B cell (primary cell): ENCODE data around the gene ID3. TPM values are rescaled to one million over a fixed set of nuclear protein-coding genes. Genes with fewer than 3 reads are reported as not detected.
A peak's percentile ranks its signal among the peaks of the same experiment; 100 is the strongest.

Experiments used
- ATAC-seq: fragments of 200-7000 bp; cut with Tn5 transposase; one replicate; pipeline ENCODE4 v1.10.0; 2021; ENCODE audit warnings: low read depth, mild to moderate bottlenecking, moderate number of reproducible peaks, moderate library complexity
- CTCF ChIA-PET: fragments of 350-600 bp; sonication (Branson Sonifier 250); formaldehyde crosslinking; loops from one replicate; lab custom pipeline; 2021; ENCODE audit warnings: antibody characterized with exemption, inconsistent platforms; lab: Charles Lee
- POLR2A ChIA-PET: fragments of 350-600 bp; sonication (Branson Sonifier 250); formaldehyde crosslinking; loops from one replicate; lab custom pipeline; 2021; ENCODE audit warnings: antibody characterized with exemption; lab: Charles Lee
- DNase-seq: peaks from one replicate; pipeline ENCODE4 v3.0.0; 2013
- H2AFZ ChIP-seq: 2 replicates; pipeline ENCODE4 v1.6.1; 2012; ENCODE audit warnings: mild to moderate bottlenecking, low read depth, low read length; ENCODE audit not compliant: insufficient read depth, poor library complexity, severe bottlenecking
- H3K27ac ChIP-seq, 2 donors: 1 replicate in 1 of 2; 2 replicates in 1 of 2; pipeline ENCODE4 v1.5.1; 2012 to 2013; ENCODE audit warnings: low read length in 2 of 2, mild to moderate bottlenecking in 2 of 2, moderate library complexity in 1 of 2
- H3K27me3 ChIP-seq, 4 experiments: fragments of 200-600 bp in 1 of 4; sonication (generic) in 1 of 4; replicated peaks in 1 of 4; 1 replicate in 2 of 4; 2 replicates in 2 of 4; pipeline versions ENCODE4 v1.6.1 to v1.7.0; 2013 to 2016; ENCODE audit warnings: low read length in 3 of 4, mild to moderate bottlenecking in 2 of 4, mixed read lengths in 1 of 4, moderate library complexity in 1 of 4; ENCODE audit not compliant: insufficient read depth in 4 of 4, control insufficient read depth in 3 of 4; ENCODE audit errors: control extremely low read depth in 1 of 4
- H3K36me3 ChIP-seq, 2 experiments: replicated peaks in 1 of 2; 1 replicate in 1 of 2; 2 replicates in 1 of 2; pipeline versions ENCODE4 v1.6.1 to v1.7.1; 2013; ENCODE audit warnings: low read length in 1 of 2; ENCODE audit not compliant: insufficient read depth in 2 of 2, control insufficient read depth in 1 of 2; ENCODE audit errors: control extremely low read depth in 1 of 2, extremely low read depth in 1 of 2
- H3K4me1 ChIP-seq, 2 donors: fragments of 200-600 bp in 1 of 2; sonication (generic) in 1 of 2; 1 replicate in 1 of 2; 2 replicates in 1 of 2; pipeline versions ENCODE4 v1.5.1 to v1.6.1; 2013 to 2017; ENCODE audit warnings: low read length in 2 of 2; ENCODE audit not compliant: control insufficient read depth in 2 of 2, insufficient read depth in 2 of 2
- H3K4me2 ChIP-seq: replicated peaks from 2 replicates; pipeline ENCODE3; 2012; ENCODE audit warnings: mild to moderate bottlenecking, low read depth, low read length; ENCODE audit not compliant: poor library complexity, severe bottlenecking
- H3K4me3 ChIP-seq, 5 experiments: fragments of 200-600 bp in 1 of 5; sonication (generic) in 1 of 5; 1 replicate in 3 of 5; 2 replicates in 2 of 5; pipeline versions ENCODE4 v1.5.1 to v1.7.0; 2011 to 2016; ENCODE audit warnings: low read length in 4 of 5, mild to moderate bottlenecking in 4 of 5, low read depth in 2 of 5, control low read depth in 1 of 5, moderate library complexity in 1 of 5; ENCODE audit not compliant: insufficient read depth in 1 of 5; ENCODE audit errors: control extremely low read depth in 1 of 5, extremely low read depth in 1 of 5
- H3K79me2 ChIP-seq: fragments of 200-600 bp; sonication (generic); one replicate; pipeline ENCODE4 v1.6.0; 2016; ENCODE audit warnings: low read length; ENCODE audit not compliant: control insufficient read depth, insufficient read depth
- H3K9ac ChIP-seq: fragments of 200-600 bp; sonication (generic); 2 replicates; pipeline ENCODE4 v1.6.1; 2017; ENCODE audit warnings: mild to moderate bottlenecking, low read length, moderate library complexity
- H3K9me3 ChIP-seq, 3 donors: one replicate each; pipeline versions ENCODE4 v1.6.1 to v1.7.1; 2013; ENCODE audit warnings: low read length in 2 of 3; ENCODE audit not compliant: control insufficient read depth in 2 of 3, insufficient read depth in 1 of 3; ENCODE audit errors: control extremely low read depth in 1 of 3
- H4K20me1 ChIP-seq: 2 replicates; pipeline ENCODE4 v1.6.0; 2012; ENCODE audit warnings: mild to moderate bottlenecking, low read length; ENCODE audit not compliant: insufficient read depth, control insufficient read depth, poor library complexity, severe bottlenecking
- H3K27ac Mint-ChIP-seq: one replicate; pipeline ENCODE4 v1.8.0; 2021; ENCODE audit warnings: mixed read lengths
- H3K27me3 Mint-ChIP-seq: one replicate; pipeline ENCODE4 v1.8.0; 2021; ENCODE audit warnings: mixed read lengths
- H3K4me1 Mint-ChIP-seq: one replicate; pipeline ENCODE4 v1.8.0; 2021; ENCODE audit warnings: mixed read lengths
- H3K4me3 Mint-ChIP-seq: one replicate; pipeline ENCODE4 v1.8.0; 2021; ENCODE audit warnings: mixed read lengths
- H3K9me3 Mint-ChIP-seq: one replicate; pipeline ENCODE4 v1.8.0; 2022; ENCODE audit warnings: mixed read lengths; ENCODE audit not compliant: insufficient read depth
- CTCF ChIP-seq: fragments of 200-600 bp; IDR thresholded peaks from one replicate; pipeline ENCODE4 v1.8.0; 2022; ENCODE audit warnings: antibody characterized with exemption, mild to moderate bottlenecking
- EZH2 ChIP-seq: IDR thresholded peaks from 2 replicates; pipeline ENCODE4 v1.6.1; 2012; ENCODE audit warnings: borderline replicate concordance, low read depth, mild to moderate bottlenecking, moderate library complexity, low read length; ENCODE audit not compliant: insufficient read depth, poor library complexity, severe bottlenecking
- WGBS: methylation state at CpG from one replicate; pipeline ENCODE4 v1.1.5; 2013; ENCODE audit warnings: missing lambda C conversion rate; ENCODE audit not compliant: insufficient coverage; 5-methylcytosine and 5-hydroxymethylcytosine counted together
- intact Hi-C: fragments of 100-400 bp; cut with micrococcal nuclease; formaldehyde crosslinking; loops from one replicate; pipeline ENCODE4 v1.10.0; 2022
- polyA plus RNA-seq: library from polyadenylated mRNA; depleted of rRNA; stranded (reverse); fragments of >200 nt; gene quantifications from 2 replicates; pipeline ENCODE4 v1.2.3, GENCODE V29; 2012
- total RNA-seq, 2 donors: library from RNA; stranded (reverse); fragments of 120-200 nt in 1 of 2; gene quantifications; 1 replicate in 1 of 2; 2 replicates in 1 of 2; pipeline versions ENCODE4 v1.2.3 to v1.2.4, GENCODE V29; 2013 to 2022

The ID3 gene
- total and polyA plus RNA-seq, 2 donors (not counting 1 experiment from before 2014, with no cell fraction given) = 212 to 367 TPM

- peak overlapping the region; percentile 83 for H3K4me3 Mint-ChIP-seq
- intact Hi-C loops = loop anchor here (1.0 kb wide), 3 partner anchors 10 to 36 kb away; no protein-coding TSS in a partner anchor
- Histone ChIP-seq H3K27ac (peak overlapping the region; percentile 75 to 83), H3K9ac (peak overlapping the region; percentile 44), H4K20me1 (no peaks in the 10 kb centered on the region), H3K9me3 (no peaks in the 10 kb centered on the region), H3K4me3 (peak overlapping the region in 4 of 5 experiments; percentile 13 to 53 (median 20)), H2AFZ (peak overlapping the region; percentile 56), H3K79me2 (peaks cover 17% of the 10 kb centered on the region), H3K4me2 (peak overlapping the region; percentile 69), H3K4me1 (peaks cover 78 to 85% of the 10 kb centered on the region in 2 donors), H3K36me3 (no peaks in the 10 kb centered on the region), H3K27me3 (no peaks in the 10 kb centered on the region)
- ATAC-seq (peak; percentile 85), DNase-seq (peak; percentile 80)
- H3K27me3 Mint-ChIP-seq = no peaks in the 10 kb centered on the region
- ChIA-PET POLR2A (interaction anchor here (0.5 to 8.6 kb wide), 16 partner anchors 8 to 1879 kb away, joined by 3 to 165 read pairs (median 6); partner anchors contain the start of genes CLIC4 and ID3), CTCF (interaction anchor here (0.9 to 41.7 kb wide), 14 partner anchors 13 to 340 kb away, joined by 4 to 1420 read pairs (median 7); partner anchors contain the start of gene ID3)
- TF ChIP-seq EZH2 = no peak
- TF ChIP-seq CTCF = no peak
- H3K4me1 Mint-ChIP-seq = peaks cover 85% of the 10 kb centered on the region
- H3K9me3 Mint-ChIP-seq = peaks cover 3% of the 10 kb centered on the region
- peak overlapping the region; percentile 98 for H3K27ac Mint-ChIP-seq
- WGBS = 29% methylated on average over 9 of the region's 11 CpGs
Measured at GRCh38 chr1:23577056-23578004, 18.0 kb upstream of the ID3 start.
